ENCODE results near the gene MTCL1. TPM values are rescaled to one million over a fixed set of nuclear protein-coding genes. Genes with fewer than 3 reads are reported as not detected.

MTCL1 gene
- total and polyA plus RNA-seq, 9 of the 15 experiments (the other 6 are each of a cell fraction or from before 2014, with no cell fraction given): 0.21 to 7.4 (median 3.7) TPM

GRCh38 chr18:8858888-8859511 is 153.6 kb downstream of the MTCL1 start (continued):
- TF ChIP-seq SAP30 (IDR thresholded peaks at IDR 0.05; ENCODE audit: borderline replicate concordance, insufficient read depth, low read depth, low read length, poor library complexity, severe bottlenecking): no peak
- no peak for TF ChIP-seq CREBBP (IDR thresholded peaks at IDR 0.05; ENCODE audit: low read depth, low read length)
- TF ChIP-seq NCOR1 (IDR thresholded peaks at IDR 0.05): no peak
- no peak for TF ChIP-seq SMAD3 (CRISPR knock-in tag; conservative IDR thresholded peaks at IDR 0.05)
- no peak for TF ChIP-seq RB1 (IDR thresholded peaks at IDR 0.05; ENCODE audit: low read depth)
- TF ChIP-seq E2F3 (CRISPR knock-in tag; IDR thresholded peaks at IDR 0.05): no peak
- TF ChIP-seq ZBTB17 (CRISPR knock-in tag; IDR thresholded peaks at IDR 0.05): no peak
- TF ChIP-seq NFE2L1 (tag; IDR thresholded peaks at IDR 0.05; ENCODE audit: borderline replicate concordance, low read depth): 0 out of 2 replicates have a peak, but pooled peaks have one; percentile 45
- no peak for TF ChIP-seq ZNF324 (CRISPR knock-in tag; IDR thresholded peaks at IDR 0.05)
- no peak for TF ChIP-seq ZNF57 (CRISPR knock-in tag; IDR thresholded peaks at IDR 0.05)
- TF ChIP-seq POLR2H (tag; IDR thresholded peaks at IDR 0.05; ENCODE audit: low read depth): no peak
- no peak for TF ChIP-seq ZNF79 (CRISPR knock-in tag; IDR thresholded peaks at IDR 0.05; ENCODE audit: low read depth)
- no peak for TF ChIP-seq NR1H2 (CRISPR knock-in tag; IDR thresholded peaks at IDR 0.05)
- TF ChIP-seq MCM2 (IDR thresholded peaks at IDR 0.05; ENCODE audit: low read depth): no peak
- TF ChIP-seq CEBPG (CRISPR knock-in tag; IDR thresholded peaks at IDR 0.05): peak; percentile 51
- TF ChIP-seq CEBPG (tag; conservative IDR thresholded peaks at IDR 0.05 in 1 of 2, IDR thresholded peaks at IDR 0.05 in 1 of 2): peak; percentile 68 to 96
- TF ChIP-seq ZBTB1 (CRISPR knock-in tag; IDR thresholded peaks at IDR 0.05; ENCODE audit: borderline replicate concordance, low read depth): no peak
- TF ChIP-seq EGR1 (conservative IDR thresholded peaks at IDR 0.05): no peak
- TF ChIP-seq TAF7 (tag; IDR thresholded peaks at IDR 0.05): no peak
- TF ChIP-seq HIVEP1 (CRISPR knock-in tag; IDR thresholded peaks at IDR 0.05): no peak
- TF ChIP-seq ZKSCAN3 (CRISPR knock-in tag; IDR thresholded peaks at IDR 0.05): no peak
- TF ChIP-seq, protein P1, sequence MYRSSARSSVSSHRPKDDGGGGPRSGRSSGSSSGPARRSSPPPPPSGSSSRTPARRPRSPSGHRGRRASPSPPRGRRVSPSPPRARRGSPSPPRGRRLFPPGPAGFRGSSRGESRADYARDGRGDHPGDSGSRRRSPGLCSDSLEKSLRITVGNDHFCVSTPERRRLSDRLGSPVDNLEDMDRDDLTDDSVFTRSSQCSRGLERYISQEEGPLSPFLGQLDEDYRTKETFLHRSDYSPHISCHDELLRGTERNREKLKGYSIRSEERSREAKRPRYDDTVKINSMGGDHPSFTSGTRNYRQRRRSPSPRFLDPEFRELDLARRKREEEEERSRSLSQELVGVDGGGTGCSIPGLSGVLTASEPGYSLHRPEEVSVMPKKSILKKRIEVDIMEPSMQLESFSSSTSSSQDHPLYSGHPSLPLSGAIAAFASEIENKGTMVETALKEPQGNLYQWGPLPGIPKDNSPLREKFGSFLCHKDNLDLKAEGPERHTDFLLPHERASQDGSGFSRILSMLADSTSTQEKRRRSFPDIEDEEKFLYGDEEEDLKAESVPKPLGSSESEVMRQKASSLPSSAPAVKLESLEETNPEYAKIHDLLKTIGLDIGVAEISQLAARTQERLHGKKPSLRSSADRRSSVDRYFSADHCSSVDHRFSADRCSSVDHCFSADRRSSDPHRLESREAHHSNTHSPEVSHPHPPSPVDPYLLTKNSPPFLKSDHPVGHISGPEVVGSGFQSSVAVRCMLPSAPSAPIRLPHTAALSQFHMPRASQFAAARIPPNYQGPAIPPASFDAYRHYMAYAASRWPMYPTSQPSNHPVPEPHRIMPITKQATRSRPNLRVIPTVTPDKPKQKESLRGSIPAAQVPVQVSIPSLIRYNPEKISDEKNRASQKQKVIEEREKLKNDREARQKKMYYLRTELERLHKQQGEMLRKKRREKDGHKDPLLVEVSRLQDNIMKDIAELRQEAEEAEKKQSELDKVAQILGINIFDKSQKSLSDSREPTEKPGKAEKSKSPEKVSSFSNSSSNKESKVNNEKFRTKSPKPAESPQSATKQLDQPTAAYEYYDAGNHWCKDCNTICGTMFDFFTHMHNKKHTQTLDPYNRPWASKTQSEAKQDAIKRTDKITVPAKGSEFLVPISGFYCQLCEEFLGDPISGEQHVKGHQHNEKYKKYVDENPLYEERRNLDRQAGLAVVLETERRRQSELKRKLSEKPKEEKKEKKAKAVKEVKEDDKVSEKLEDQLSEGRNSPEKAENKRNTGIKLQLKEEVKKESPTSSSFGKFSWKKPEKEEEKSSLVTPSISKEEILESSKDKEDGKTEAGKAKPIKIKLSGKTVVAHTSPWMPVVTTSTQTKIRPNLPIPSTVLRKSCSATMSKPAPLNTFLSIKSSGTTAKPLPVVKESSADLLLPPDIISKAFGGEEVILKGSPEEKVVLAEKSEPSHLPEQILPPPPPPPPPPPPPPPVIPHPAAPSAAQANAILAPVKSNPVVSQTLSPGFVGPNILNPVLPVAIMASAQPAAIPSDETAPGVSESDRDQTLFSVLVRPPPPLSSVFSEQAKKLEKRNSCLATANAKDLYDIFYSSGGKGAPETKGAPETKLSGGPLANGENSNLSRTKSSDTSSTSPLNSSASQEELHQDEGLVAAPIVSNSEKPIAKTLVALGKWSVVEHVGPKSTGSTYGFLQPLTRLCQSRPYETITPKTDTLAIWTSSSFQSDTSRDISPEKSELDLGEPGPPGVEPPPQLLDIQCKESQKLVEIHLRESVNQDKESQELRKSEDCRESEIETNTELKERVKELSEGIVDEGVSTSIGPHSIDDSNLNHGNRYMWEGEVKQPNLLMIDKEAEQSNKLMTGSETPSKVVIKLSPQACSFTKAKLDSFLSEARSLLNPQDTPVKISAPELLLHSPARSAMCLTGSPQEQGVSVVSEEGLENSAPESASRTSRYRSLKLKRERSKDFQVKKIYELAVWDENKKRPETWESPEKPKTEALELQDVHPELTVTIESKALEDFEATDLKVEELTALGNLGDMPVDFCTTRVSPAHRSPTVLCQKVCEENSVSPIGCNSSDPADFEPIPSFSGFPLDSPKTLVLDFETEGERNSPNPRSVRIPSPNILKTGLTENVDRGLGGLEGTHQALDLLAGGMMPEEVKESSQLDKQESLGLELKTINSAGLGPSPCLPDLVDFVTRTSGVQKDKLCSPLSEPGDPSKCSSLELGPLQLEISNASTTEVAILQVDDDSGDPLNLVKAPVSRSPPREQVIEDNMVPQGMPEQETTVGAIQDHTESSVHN (IDR thresholded peaks at IDR 0.05; ENCODE audit: borderline replicate concordance in 1 of 2, low read depth in 1 of 2): 0 out of 4 replicates have a peak, but pooled peaks of 1 of the 2 experiments have one; percentile 35
- no peak for TF ChIP-seq KLF13 (tag; IDR thresholded peaks at IDR 0.05; ENCODE audit: borderline replicate concordance, low read depth)

Measured in K562 (cell line).